ENCODE data around the gene GLIPR1L2. TPM values are rescaled to one million over a fixed set of nuclear protein-coding genes. Genes with fewer than 3 reads are reported as not detected.

Gene GLIPR1L2
- total RNA-seq, 1 experiment from 2014 or later = 0.35 TPM

- TF ChIP-seq CTCF (conservative IDR thresholded peaks at IDR 0.05) = no peak
- Histone ChIP-seq H3K27me3 (ENCODE audit: insufficient read depth, low read length) (no peaks in the 10 kb centered on the region), H2BK20ac (ENCODE audit: low read depth, low read length, poor library complexity, severe bottlenecking) (no peak overlapping the region), H2BK5ac (ENCODE audit: insufficient read length, low read length) (no peak overlapping the region), H4K8ac (replicated peaks; ENCODE audit: insufficient read length, low read depth, low read length) (no peak overlapping the region), H4K20me1 (ENCODE audit: control insufficient read depth, insufficient read depth, insufficient read length) (no peaks in the 10 kb centered on the region), H3K4me1 (ENCODE audit: insufficient read depth, low read length) (peaks cover 2% of the 10 kb centered on the region; the same call in 1 of the 2 replicates), H2AFZ (ENCODE audit: low read length) (no peak overlapping the region), H3K14ac (ENCODE audit: insufficient read depth, low read length) (no peak overlapping the region), H3K79me1 (ENCODE audit: insufficient read depth, low read depth, low read length, poor library complexity, severe bottlenecking) (no peaks in the 10 kb centered on the region), H3K56ac (ENCODE audit: insufficient read length, low read depth, low read length) (no peak overlapping the region), H3K4me2 (ENCODE audit: insufficient read depth, insufficient read length, low read length) (no peak overlapping the region), H2AK5ac (ENCODE audit: insufficient read length, low read length) (no peak overlapping the region), H3K79me2 (ENCODE audit: insufficient read depth, low read length) (no peaks in the 10 kb centered on the region), H3K18ac (ENCODE audit: insufficient read length, low read depth, low read length) (no peak overlapping the region), H2BK120ac (ENCODE audit: low read depth, low read length, poor library complexity, severe bottlenecking) (no peak overlapping the region), H2BK12ac (ENCODE audit: insufficient read length, low read depth, low read length) (no peak overlapping the region), H3K9ac (ENCODE audit: extremely low read depth, insufficient read length, low read length) (no peak overlapping the region), H3K4ac (ENCODE audit: low read depth, low read length) (no peak overlapping the region), H4K5ac (ENCODE audit: insufficient read length, low read depth, low read length) (no peak overlapping the region), H3K27ac (ENCODE audit: insufficient read length, low read depth, low read length) (no peak overlapping the region), H4K91ac (ENCODE audit: insufficient read length, low read depth, low read length) (no peak overlapping the region), H3K23ac (ENCODE audit: insufficient read length, low read depth, low read length) (no peak overlapping the region), H3K9me3 (ENCODE audit: control insufficient read depth, low read depth, low read length) (peaks cover 5% of the 10 kb centered on the region), H3K23me2 (ENCODE audit: insufficient read length, low read depth, low read length, poor library complexity, severe bottlenecking) (no peaks in the 10 kb centered on the region), H3T11ph (ENCODE audit: low read length) (no peak overlapping the region), H2BK15ac (ENCODE audit: low read depth, low read length) (no peak overlapping the region)
- Mint-ChIP-seq H3K27ac (no peak overlapping the region), H3K9me3 (peaks cover under 1 to 11% of the 10 kb centered on the region in 2 experiments; a peak in 4 of 5 replicates), H3K4me1 (peaks cover 5 to 9% of the 10 kb centered on the region in 2 experiments; a peak in 3 of 4 replicates), H3K27me3 (ENCODE audit: low read depth) (no peaks in the 10 kb centered on the region), H3K36me3 (ENCODE audit: insufficient read depth in 1 of 3, low read depth in 3 of 3) (peaks cover 0 to 24% (median 20%) of the 10 kb centered on the region in 3 experiments; a peak in 5 of 7 replicates), H3K4me3 (no peak overlapping the region)
- no peak for DNase-seq
These were observed 30.0 kb upstream of the GLIPR1L2 start for GRCh38 chr12:75360920-75361319.

Measured in H9 (cell line).